ENCODE data around the gene FAM8A1. TPM values are rescaled to one million over a fixed set of nuclear protein-coding genes. Genes with fewer than 3 reads are reported as not detected.

FAM8A1 gene
- total and polyA plus RNA-seq, 2 donors (not counting 3 experiments of a cell fraction or from before 2014, with no cell fraction given) = 4.8 to 11.3 TPM

DNA sequence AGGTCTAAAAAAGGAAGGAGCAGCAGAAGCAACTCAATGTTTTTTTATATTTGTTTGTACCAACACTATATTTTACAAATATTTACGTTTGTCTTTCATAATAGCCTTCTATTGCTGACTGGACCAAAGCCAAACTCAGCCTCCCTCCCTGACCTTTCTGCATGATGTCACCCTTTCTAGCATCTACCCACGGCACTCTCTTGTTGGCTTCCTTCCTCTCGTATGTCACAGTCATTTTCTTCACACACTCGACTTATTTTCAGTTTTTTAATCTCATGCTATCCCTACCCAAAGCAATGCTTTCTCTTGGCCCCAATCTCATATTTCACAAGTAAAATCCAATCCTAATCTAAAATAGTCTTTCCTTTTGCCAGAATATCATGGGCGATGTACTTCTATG is 16.3 kb upstream of the FAM8A1 start:
- FAIRE-seq (no peak), DNase-seq (ENCODE audit: low read depth, low spot score) (no peak)
- peaks cover 8% of the 10 kb centered on the region for H3K4me1 ChIP-seq (ENCODE audit: control insufficient read depth, extremely low read depth, insufficient read depth, low read length)
- no peaks in the 10 kb centered on the region for H3K79me2 ChIP-seq (ENCODE audit: control insufficient read depth, insufficient read depth, low read length)
- H4K20me1 ChIP-seq (replicated peaks; ENCODE audit: control insufficient read depth, extremely low read depth, insufficient read depth, low read length) = no peaks in the 10 kb centered on the region
- H3K9me1 ChIP-seq (replicated peaks; ENCODE audit: control insufficient read depth, extremely low read depth, insufficient read depth, low read length) = no peaks in the 10 kb centered on the region
- no peaks in the 10 kb centered on the region for H3K27me3 ChIP-seq (ENCODE audit: control insufficient read depth in 2 of 2, insufficient read depth in 2 of 2, low read length in 2 of 2)
- dilution Hi-C loops (cut with MboI; ENCODE audit: extremely low pct_ligation_motif_present, low sequenced_read_pairs) = no loop called here
- no peaks in the 10 kb centered on the region for H3K36me3 ChIP-seq (ENCODE audit: control insufficient read depth in 2 of 2, extremely low read depth in 1 of 2, insufficient read depth in 2 of 2, low read length in 2 of 2)
- no peak overlapping the region for H3K9ac ChIP-seq (replicated peaks; ENCODE audit: extremely low read depth, insufficient read depth, low read length)
- ChIA-PET CTCF (interaction anchor here (0.6 to 1.7 kb wide), 74 partner anchors 9 to 498 kb away, joined by 3 to 45 read pairs (median 4); partner anchors contain the start of genes CAP2, FAM8A1 and RBM24), POLR2A (no interaction called here)
- no TSS peak for BruUV-seq (replicated peaks)
- TF ChIP-seq POLR2A (IDR thresholded peaks at IDR 0.05; ENCODE audit: low read depth, low read length) (no peak), JUN (IDR thresholded peaks at IDR 0.05; ENCODE audit: borderline replicate concordance, insufficient read depth, insufficient read length, low read depth) (peak; percentile 38)
- peak overlapping the region; percentile 26 for H2AFZ ChIP-seq (ENCODE audit: low read depth, low read length)
- peak overlapping the region; percentile 63 for H3K27ac ChIP-seq (ENCODE audit: insufficient read depth, low read depth, low read length)
- peak overlapping the region; percentile 43 for H3K4me2 ChIP-seq (ENCODE audit: insufficient read depth, low read length)
- intact Hi-C loops (cut with micrococcal nuclease) = loop anchor here (1.0 kb wide), 8 partner anchors 93 to 538 kb away; partner anchors contain the start of gene NHLRC1
- H3K4me3 ChIP-seq (replicated peaks in 1 of 3; ENCODE audit: insufficient read depth in 1 of 3, low read depth in 1 of 3, low read length in 3 of 3) = peak overlapping the region in 1 of 3 experiments; percentile 13
- no peaks in the 10 kb centered on the region for H3K9me3 ChIP-seq (replicated peaks; ENCODE audit: control insufficient read depth, insufficient read depth, low read length)

- Histone ChIP-seq H3K9me1 (replicated peaks; ENCODE audit: control insufficient read depth, extremely low read depth, insufficient read depth, low read length) (no peaks in the 10 kb centered on the region), H3K36me3 (ENCODE audit: control insufficient read depth in 2 of 2, extremely low read depth in 1 of 2, insufficient read depth in 2 of 2, low read length in 2 of 2) (no peaks in the 10 kb centered on the region), H2AFZ (ENCODE audit: low read depth, low read length) (peak overlapping the region; percentile 26), H3K4me2 (ENCODE audit: insufficient read depth, low read length) (peak overlapping the region; percentile 43), H3K27ac (ENCODE audit: insufficient read depth, low read depth, low read length) (peak overlapping the region; percentile 63), H4K20me1 (replicated peaks; ENCODE audit: control insufficient read depth, extremely low read depth, insufficient read depth, low read length) (no peaks in the 10 kb centered on the region), H3K4me1 (ENCODE audit: control insufficient read depth, extremely low read depth, insufficient read depth, low read length) (peaks cover 8% of the 10 kb centered on the region), H3K79me2 (ENCODE audit: control insufficient read depth, insufficient read depth, low read length) (no peaks in the 10 kb centered on the region), H3K4me3 (replicated peaks in 1 of 3; ENCODE audit: insufficient read depth in 1 of 3, low read depth in 1 of 3, low read length in 3 of 3) (peak overlapping the region in 1 of 3 experiments; percentile 13), H3K9ac (replicated peaks; ENCODE audit: extremely low read depth, insufficient read depth, low read length) (no peak overlapping the region), H3K27me3 (ENCODE audit: control insufficient read depth in 2 of 2, insufficient read depth in 2 of 2, low read length in 2 of 2) (no peaks in the 10 kb centered on the region), H3K9me3 (replicated peaks; ENCODE audit: control insufficient read depth, insufficient read depth, low read length) (no peaks in the 10 kb centered on the region)
- POLR2A ChIA-PET = no interaction called here
- TF ChIP-seq FOS (IDR thresholded peaks at IDR 0.05; ENCODE audit: borderline replicate concordance, insufficient read depth, low read length) = peak; percentile 6
- no peak for TF ChIP-seq POLR2A (IDR thresholded peaks at IDR 0.05; ENCODE audit: low read depth, low read length)
- peak; percentile 38 to 61 for TF ChIP-seq CTCF (IDR thresholded peaks at IDR 0.05; ENCODE audit: extremely low read depth in 1 of 2, insufficient read depth in 1 of 2, low read depth in 1 of 2, low read length in 2 of 2)
- FAIRE-seq = peak; percentile 79
- CTCF ChIA-PET = interaction anchor here (0.6 to 1.7 kb wide), 74 partner anchors 8 to 498 kb away, joined by 3 to 45 read pairs (median 4); partner anchors contain the start of genes CAP2, FAM8A1 and RBM24
- no TSS peak for BruUV-seq (replicated peaks)
- intact Hi-C loops (cut with micrococcal nuclease) (loop anchor here (1.0 kb wide), 8 partner anchors 93 to 538 kb away; partner anchors contain the start of gene NHLRC1), dilution Hi-C loops (cut with MboI; ENCODE audit: extremely low pct_ligation_motif_present, low sequenced_read_pairs) (no loop called here)
- DNase-seq (ENCODE audit: low read depth, low spot score) = peak; percentile 84
Measured at GRCh38 chr6:17584241-17584803, 15.8 kb upstream of the FAM8A1 start.
